HEK293 (cell line): ENCODE measurements around the gene BRPF1.

Source experiments
- CTCF ChIA-PET: fragments of 350-600 bp; formaldehyde crosslinking; extraction: SDS; loops from one replicate; lab custom pipeline; 2021; ENCODE audit warnings: antibody characterized with exemption; lab: Yijun Ruan, JAX
- POLR2A ChIA-PET: fragments of 300-600 bp; formaldehyde crosslinking; extraction: SDS; loops from one replicate; lab custom pipeline; 2020; ENCODE audit warnings: antibody characterized with exemption, inconsistent platforms; lab: Yijun Ruan, JAX
- H3K27ac ChIP-seq: fragments of 200-500 bp; sonication (Bioruptor generic); 2 replicates; pipeline ENCODE4 v1.5.1; 2014; ENCODE audit warnings: low read depth, low read length, control low read depth, inconsistent platforms; ENCODE audit errors: extremely low read depth
- H3K36me3 ChIP-seq, 2 experiments: fragments of 200-500 bp in 1 of 2; sonication (Bioruptor generic) in 1 of 2; 1 replicate in 1 of 2; 2 replicates in 1 of 2; pipeline ENCODE4 v1.5.1; 2014 to 2017; ENCODE audit warnings: inconsistent platforms in 2 of 2, low read length in 2 of 2; ENCODE audit not compliant: control insufficient read depth in 2 of 2, insufficient read depth in 1 of 2
- H3K4me1 ChIP-seq: fragments of 200-500 bp; sonication (Bioruptor generic); 2 replicates; pipeline ENCODE4 v1.5.1; 2014; ENCODE audit warnings: mild to moderate bottlenecking, low read length, inconsistent platforms; ENCODE audit not compliant: control insufficient read depth, insufficient read depth
- H3K4me3 ChIP-seq: 2 replicates; pipeline ENCODE4 v1.5.1; 2011; ENCODE audit warnings: low read depth, mild to moderate bottlenecking, control low read depth, low read length, moderate library complexity
- H3K9me3 ChIP-seq: fragments of 200-500 bp; sonication (Bioruptor generic); 2 replicates; pipeline ENCODE4 v1.5.1; 2014; ENCODE audit warnings: low read depth, low read length, inconsistent platforms; ENCODE audit not compliant: control insufficient read depth, insufficient read depth
- BCL11B ChIP-seq: fragments of 450-650 bp; formaldehyde crosslinking; IDR thresholded peaks from 2 replicates; pipeline ENCODE4 v1.5.1; 2016; ENCODE audit warnings: low read depth, missing biosample characterization, missing genetic modification characterization
- EGR2 ChIP-seq: fragments of 450-650 bp; formaldehyde crosslinking; IDR thresholded peaks from 2 replicates; pipeline ENCODE4 v1.5.1; 2016; ENCODE audit warnings: low read depth, missing biosample characterization, missing genetic modification characterization
- FEZF1 ChIP-seq: fragments of 450-650 bp; formaldehyde crosslinking; IDR thresholded peaks from 2 replicates; pipeline ENCODE4 v1.5.1; 2016; ENCODE audit warnings: missing biosample characterization, missing genetic modification characterization
- GLIS2 ChIP-seq: fragments of 450-650 bp; formaldehyde crosslinking; IDR thresholded peaks from 2 replicates; pipeline ENCODE4 v1.5.1; 2016; ENCODE audit warnings: missing biosample characterization, missing genetic modification characterization
- KLF10 ChIP-seq: fragments of 450-650 bp; IDR thresholded peaks from 2 replicates; pipeline ENCODE4 v1.5.1; 2018; ENCODE audit warnings: missing biosample characterization, mild to moderate bottlenecking, missing genetic modification characterization
- KLF9 ChIP-seq: fragments of 450-650 bp; formaldehyde crosslinking; IDR thresholded peaks from 2 replicates; pipeline ENCODE4 v1.5.1; 2016; ENCODE audit warnings: missing biosample characterization, missing genetic modification characterization, low read depth
- MZF1 ChIP-seq: fragments of 450-650 bp; formaldehyde crosslinking; IDR thresholded peaks from 2 replicates; pipeline ENCODE4 v1.5.1; 2017; ENCODE audit warnings: missing biosample characterization, missing genetic modification characterization, borderline replicate concordance
- PRDM1 ChIP-seq: fragments of 450-650 bp; formaldehyde crosslinking; IDR thresholded peaks from 2 replicates; pipeline ENCODE4; 2016; ENCODE audit warnings: missing biosample characterization, missing genetic modification characterization
- SP2 ChIP-seq: fragments of 450-650 bp; formaldehyde crosslinking; IDR thresholded peaks from 2 replicates; pipeline ENCODE4 v1.5.1; 2016; ENCODE audit warnings: missing biosample characterization, missing genetic modification characterization
- ZBTB21 ChIP-seq: fragments of 450-650 bp; formaldehyde crosslinking; IDR thresholded peaks from 2 replicates; pipeline ENCODE4 v1.5.1; 2017; ENCODE audit warnings: missing biosample characterization, missing genetic modification characterization
- ZBTB7A ChIP-seq: fragments of 450-650 bp; formaldehyde crosslinking; IDR thresholded peaks from 2 replicates; pipeline ENCODE4 v1.5.1; 2016; ENCODE audit warnings: low read depth, missing biosample characterization, missing genetic modification characterization
- ZIC2 ChIP-seq: fragments of 450-650 bp; formaldehyde crosslinking; IDR thresholded peaks from 2 replicates; pipeline ENCODE4 v1.5.1; 2016; ENCODE audit warnings: missing biosample characterization, missing genetic modification characterization
- ZNF112 ChIP-seq: fragments of 450-650 bp; formaldehyde crosslinking; IDR thresholded peaks from 2 replicates; pipeline ENCODE4 v1.5.0; 2017; ENCODE audit warnings: missing biosample characterization, missing genetic modification characterization
- ZNF155 ChIP-seq: fragments of 450-650 bp; formaldehyde crosslinking; IDR thresholded peaks from 2 replicates; pipeline ENCODE4 v1.5.1; 2016; ENCODE audit warnings: missing biosample characterization, missing genetic modification characterization
- ZNF157 ChIP-seq: fragments of 450-650 bp; formaldehyde crosslinking; IDR thresholded peaks from 2 replicates; pipeline ENCODE4 v1.5.1; 2016; ENCODE audit warnings: missing biosample characterization, missing genetic modification characterization
- ZNF2 ChIP-seq: fragments of 450-650 bp; formaldehyde crosslinking; IDR thresholded peaks from 2 replicates; pipeline ENCODE4 v1.5.1; 2016; ENCODE audit warnings: missing biosample characterization, missing genetic modification characterization
- ZNF202 ChIP-seq: fragments of 450-650 bp; formaldehyde crosslinking; IDR thresholded peaks from 2 replicates; pipeline ENCODE4 v1.5.1; 2016; ENCODE audit warnings: missing biosample characterization, missing genetic modification characterization, borderline replicate concordance
- ZNF223 ChIP-seq: fragments of 450-650 bp; formaldehyde crosslinking; IDR thresholded peaks from 2 replicates; pipeline ENCODE4 v1.5.1; 2016; ENCODE audit warnings: missing biosample characterization, missing genetic modification characterization
- ZNF266 ChIP-seq: fragments of 450-650 bp; formaldehyde crosslinking; IDR thresholded peaks from 2 replicates; pipeline ENCODE4 v1.5.1; 2016; ENCODE audit warnings: missing biosample characterization, missing genetic modification characterization, low read depth
- ZNF274 ChIP-seq, 2 experiments: fragments of 200-500 bp in 1 of 2; fragments of 450-650 bp in 1 of 2; sonication (Bioruptor generic) in 1 of 2; formaldehyde crosslinking in 1 of 2; IDR thresholded peaks; 2 replicates each; pipeline versions ENCODE4 v1.5.1 to v1.6.1; 2014 to 2016; ENCODE audit warnings: borderline replicate concordance in 1 of 2, inconsistent platforms in 1 of 2, low read length in 1 of 2, missing biosample characterization in 1 of 2, missing genetic modification characterization in 1 of 2
- ZNF341 ChIP-seq: fragments of 450-650 bp; formaldehyde crosslinking; IDR thresholded peaks from 2 replicates; pipeline ENCODE4; 2016; ENCODE audit warnings: low read depth, missing biosample characterization, missing genetic modification characterization
- ZNF426 ChIP-seq: fragments of 450-650 bp; formaldehyde crosslinking; IDR thresholded peaks from 2 replicates; pipeline ENCODE4 v1.5.1; 2017; ENCODE audit warnings: missing biosample characterization, missing genetic modification characterization, mild to moderate bottlenecking, inconsistent platforms, moderate library complexity
- ZNF510 ChIP-seq: fragments of 450-650 bp; formaldehyde crosslinking; IDR thresholded peaks from 2 replicates; pipeline ENCODE4 v1.5.1; 2018; ENCODE audit warnings: mild to moderate bottlenecking, missing genetic modification characterization, missing biosample characterization; ENCODE audit not compliant: insufficient replicate concordance
- ZNF514 ChIP-seq: fragments of 450-650 bp; formaldehyde crosslinking; IDR thresholded peaks from 2 replicates; pipeline ENCODE4 v1.5.1; 2016; ENCODE audit warnings: missing biosample characterization, missing genetic modification characterization
- ZNF544 ChIP-seq: fragments of 450-650 bp; formaldehyde crosslinking; IDR thresholded peaks from 2 replicates; pipeline ENCODE4 v1.5.0; 2017; ENCODE audit warnings: missing biosample characterization, missing genetic modification characterization
- ZNF654 ChIP-seq: fragments of 450-650 bp; formaldehyde crosslinking; IDR thresholded peaks from 2 replicates; pipeline ENCODE4 v1.5.1; 2016; ENCODE audit warnings: low read depth, missing biosample characterization, missing genetic modification characterization
- ZNF670 ChIP-seq: fragments of 450-650 bp; formaldehyde crosslinking; IDR thresholded peaks from 2 replicates; pipeline ENCODE4 v1.5.1; 2016; ENCODE audit warnings: missing biosample characterization, missing genetic modification characterization, low read depth
- ZSCAN23 ChIP-seq: fragments of 450-650 bp; formaldehyde crosslinking; IDR thresholded peaks from 2 replicates; pipeline ENCODE4 v1.5.1; 2016; ENCODE audit warnings: missing biosample characterization, missing genetic modification characterization
- TF ChIP-seq, protein P1 (sequence below): IDR thresholded peaks from 2 replicates; pipeline ENCODE4 v1.6.1; 2011; ENCODE audit warnings: mild to moderate bottlenecking, low read depth, low read length, borderline replicate concordance
- TF ChIP-seq, protein P2 (sequence below): fragments of 450-650 bp; IDR thresholded peaks from 2 replicates; pipeline ENCODE4 v1.5.1; 2018; ENCODE audit warnings: missing biosample characterization, missing genetic modification characterization
- TF ChIP-seq, protein P3 (sequence below): fragments of 450-650 bp; formaldehyde crosslinking; IDR thresholded peaks from 2 replicates; pipeline ENCODE4 v1.5.1; 2016; ENCODE audit warnings: missing biosample characterization, missing genetic modification characterization
- TF ChIP-seq, protein P4 (sequence below): fragments of 450-650 bp; formaldehyde crosslinking; IDR thresholded peaks from 2 replicates; pipeline ENCODE4 v1.5.1; 2016; ENCODE audit warnings: missing biosample characterization, missing genetic modification characterization
- TF ChIP-seq, protein P5 (sequence below): fragments of 450-650 bp; formaldehyde crosslinking; optimal IDR thresholded peaks from 2 replicates; pipeline ENCODE3; 2016; ENCODE audit warnings: missing biosample characterization, mild to moderate bottlenecking, missing genetic modification characterization

The BRPF1 gene

DNA sequence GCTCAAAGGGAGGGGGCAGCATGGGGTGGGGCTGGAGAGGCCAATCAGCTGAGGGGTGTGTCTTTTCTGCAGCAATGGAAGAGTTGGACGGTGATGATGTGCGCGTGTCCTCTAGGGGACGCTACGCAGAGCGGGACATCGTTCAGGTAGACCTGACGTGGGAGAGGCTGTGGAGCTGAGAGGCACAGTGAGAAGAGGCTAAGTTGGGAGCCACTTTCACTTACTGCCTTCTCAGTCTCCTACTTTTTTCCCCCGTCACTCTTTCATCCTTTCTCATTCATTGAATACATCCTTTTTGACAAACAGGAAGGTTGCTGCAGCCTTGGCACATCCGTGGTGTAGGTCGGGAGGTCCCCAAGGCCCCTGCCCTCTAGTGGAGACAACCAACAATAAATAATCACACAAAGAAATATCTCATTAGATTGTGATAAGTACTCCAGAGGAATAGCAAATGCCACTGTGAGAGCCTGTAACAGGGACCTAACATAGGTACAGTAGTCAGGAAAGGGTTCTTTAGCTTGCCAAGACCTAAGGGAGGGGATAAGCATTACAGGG, 4.4 kb upstream of the BRPF1 start:
- Histone ChIP-seq H3K4me3 (no peak overlapping the region), H3K4me1 (no peaks in the 10 kb centered on the region)
- TF ChIP-seq ZNF155 (tag by site-specific recombination) (no peak), ZNF2 (0 out of 2 replicates have a peak, but pooled peaks have one; percentile 40), ZBTB21 (tag by site-specific recombination) (no peak), ZNF654 (tag by site-specific recombination) (0 out of 2 replicates have a peak, but pooled peaks have one; percentile 10), KLF9 (tag by site-specific recombination) (peak; percentile 70), ZNF266 (tag by site-specific recombination) (no peak), BCL11B (tag by site-specific recombination) (no peak), ZBTB7A (no peak), ZNF510 (no peak), ZNF202 (tag by site-specific recombination) (no peak), PRDM1 (tag by site-specific recombination) (peak; percentile 90), ZNF670 (tag by site-specific recombination) (no peak), MZF1 (tag by site-specific recombination) (no peak), ZIC2 (tag by site-specific recombination) (no peak), ZNF157 (tag by site-specific recombination) (no peak), ZNF112 (no peak), GLIS2 (no peak), ZNF514 (tag by site-specific recombination) (no peak), ZNF223 (no peak; the same call in 1 of the 2 replicates), ZSCAN23 (no peak), SP2 (tag by site-specific recombination) (no peak), ZNF341 (tag by site-specific recombination) (no peak), ZNF544 (tag by site-specific recombination) (no peak), KLF10 (peak; percentile 88), EGR2 (no peak), ZNF426 (tag by site-specific recombination) (no peak), ZNF274 (IDR thresholded peaks at IDR 0.05; ENCODE audit: low read length) (no peak), ZNF274 (tag by site-specific recombination; IDR thresholded peaks at IDR 0.05; ENCODE audit: borderline replicate concordance) (no peak), FEZF1 (tag by site-specific recombination) (peak; percentile 42; the same call in 1 of the 2 replicates)
- TF ChIP-seq, protein P1, sequence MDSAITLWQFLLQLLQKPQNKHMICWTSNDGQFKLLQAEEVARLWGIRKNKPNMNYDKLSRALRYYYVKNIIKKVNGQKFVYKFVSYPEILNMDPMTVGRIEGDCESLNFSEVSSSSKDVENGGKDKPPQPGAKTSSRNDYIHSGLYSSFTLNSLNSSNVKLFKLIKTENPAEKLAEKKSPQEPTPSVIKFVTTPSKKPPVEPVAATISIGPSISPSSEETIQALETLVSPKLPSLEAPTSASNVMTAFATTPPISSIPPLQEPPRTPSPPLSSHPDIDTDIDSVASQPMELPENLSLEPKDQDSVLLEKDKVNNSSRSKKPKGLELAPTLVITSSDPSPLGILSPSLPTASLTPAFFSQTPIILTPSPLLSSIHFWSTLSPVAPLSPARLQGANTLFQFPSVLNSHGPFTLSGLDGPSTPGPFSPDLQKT, result no peak
- TF ChIP-seq, protein P2, sequence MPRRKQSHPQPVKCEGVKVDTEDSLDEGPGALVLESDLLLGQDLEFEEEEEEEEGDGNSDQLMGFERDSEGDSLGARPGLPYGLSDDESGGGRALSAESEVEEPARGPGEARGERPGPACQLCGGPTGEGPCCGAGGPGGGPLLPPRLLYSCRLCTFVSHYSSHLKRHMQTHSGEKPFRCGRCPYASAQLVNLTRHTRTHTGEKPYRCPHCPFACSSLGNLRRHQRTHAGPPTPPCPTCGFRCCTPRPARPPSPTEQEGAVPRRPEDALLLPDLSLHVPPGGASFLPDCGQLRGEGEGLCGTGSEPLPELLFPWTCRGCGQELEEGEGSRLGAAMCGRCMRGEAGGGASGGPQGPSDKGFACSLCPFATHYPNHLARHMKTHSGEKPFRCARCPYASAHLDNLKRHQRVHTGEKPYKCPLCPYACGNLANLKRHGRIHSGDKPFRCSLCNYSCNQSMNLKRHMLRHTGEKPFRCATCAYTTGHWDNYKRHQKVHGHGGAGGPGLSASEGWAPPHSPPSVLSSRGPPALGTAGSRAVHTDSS (tag by site-specific recombination), result no peak
- TF ChIP-seq, protein P3, sequence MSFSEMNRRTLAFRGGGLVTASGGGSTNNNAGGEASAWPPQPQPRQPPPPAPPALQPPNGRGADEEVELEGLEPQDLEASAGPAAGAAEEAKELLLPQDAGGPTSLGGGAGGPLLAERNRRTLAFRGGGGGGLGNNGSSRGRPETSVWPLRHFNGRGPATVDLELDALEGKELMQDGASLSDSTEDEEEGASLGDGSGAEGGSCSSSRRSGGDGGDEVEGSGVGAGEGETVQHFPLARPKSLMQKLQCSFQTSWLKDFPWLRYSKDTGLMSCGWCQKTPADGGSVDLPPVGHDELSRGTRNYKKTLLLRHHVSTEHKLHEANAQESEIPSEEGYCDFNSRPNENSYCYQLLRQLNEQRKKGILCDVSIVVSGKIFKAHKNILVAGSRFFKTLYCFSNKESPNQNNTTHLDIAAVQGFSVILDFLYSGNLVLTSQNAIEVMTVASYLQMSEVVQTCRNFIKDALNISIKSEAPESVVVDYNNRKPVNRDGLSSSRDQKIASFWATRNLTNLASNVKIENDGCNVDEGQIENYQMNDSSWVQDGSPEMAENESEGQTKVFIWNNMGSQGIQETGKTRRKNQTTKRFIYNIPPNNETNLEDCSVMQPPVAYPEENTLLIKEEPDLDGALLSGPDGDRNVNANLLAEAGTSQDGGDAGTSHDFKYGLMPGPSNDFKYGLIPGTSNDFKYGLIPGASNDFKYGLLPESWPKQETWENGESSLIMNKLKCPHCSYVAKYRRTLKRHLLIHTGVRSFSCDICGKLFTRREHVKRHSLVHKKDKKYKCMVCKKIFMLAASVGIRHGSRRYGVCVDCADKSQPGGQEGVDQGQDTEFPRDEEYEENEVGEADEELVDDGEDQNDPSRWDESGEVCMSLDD (tag by site-specific recombination), result no peak
- TF ChIP-seq, protein P4, sequence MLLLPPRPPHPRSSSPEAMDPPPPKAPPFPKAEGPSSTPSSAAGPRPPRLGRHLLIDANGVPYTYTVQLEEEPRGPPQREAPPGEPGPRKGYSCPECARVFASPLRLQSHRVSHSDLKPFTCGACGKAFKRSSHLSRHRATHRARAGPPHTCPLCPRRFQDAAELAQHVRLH (tag by site-specific recombination), result 0 out of 2 replicates have a peak, but pooled peaks have one; percentile 62
- TF ChIP-seq, protein P5, sequence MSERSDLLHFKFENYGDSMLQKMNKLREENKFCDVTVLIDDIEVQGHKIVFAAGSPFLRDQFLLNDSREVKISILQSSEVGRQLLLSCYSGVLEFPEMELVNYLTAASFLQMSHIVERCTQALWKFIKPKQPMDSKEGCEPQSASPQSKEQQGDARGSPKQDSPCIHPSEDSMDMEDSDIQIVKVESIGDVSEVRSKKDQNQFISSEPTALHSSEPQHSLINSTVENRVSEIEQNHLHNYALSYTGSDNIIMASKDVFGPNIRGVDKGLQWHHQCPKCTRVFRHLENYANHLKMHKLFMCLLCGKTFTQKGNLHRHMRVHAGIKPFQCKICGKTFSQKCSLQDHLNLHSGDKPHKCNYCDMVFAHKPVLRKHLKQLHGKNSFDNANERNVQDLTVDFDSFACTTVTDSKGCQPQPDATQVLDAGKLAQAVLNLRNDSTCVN (tag by site-specific recombination), result no peak

More for the DNA sequence above, 4.4 kb upstream of the BRPF1 start:
- ChIA-PET CTCF (interaction anchor here (0.6 to 1.6 kb wide), 8 partner anchors 9 to 374 kb away, joined by 3 to 8 read pairs (median 4); no protein-coding TSS in a partner anchor), POLR2A (no interaction called here)
- Histone ChIP-seq H3K27ac (no peak overlapping the region), H3K36me3 (no peaks in the 10 kb centered on the region), H3K9me3 (no peaks in the 10 kb centered on the region)
